CD4-positive, alpha-beta T cell treated with Interleukin-12 subunit alpha and Interleukin-12 subunit beta, for 1 hour (primary cell): ENCODE results near the gene NTSR1.

ENCODE experiments used
- DNase-seq: peaks from one replicate; pipeline ENCODE4 v3.0.0-alpha.2; 2020

The NTSR1 gene

DNA sequence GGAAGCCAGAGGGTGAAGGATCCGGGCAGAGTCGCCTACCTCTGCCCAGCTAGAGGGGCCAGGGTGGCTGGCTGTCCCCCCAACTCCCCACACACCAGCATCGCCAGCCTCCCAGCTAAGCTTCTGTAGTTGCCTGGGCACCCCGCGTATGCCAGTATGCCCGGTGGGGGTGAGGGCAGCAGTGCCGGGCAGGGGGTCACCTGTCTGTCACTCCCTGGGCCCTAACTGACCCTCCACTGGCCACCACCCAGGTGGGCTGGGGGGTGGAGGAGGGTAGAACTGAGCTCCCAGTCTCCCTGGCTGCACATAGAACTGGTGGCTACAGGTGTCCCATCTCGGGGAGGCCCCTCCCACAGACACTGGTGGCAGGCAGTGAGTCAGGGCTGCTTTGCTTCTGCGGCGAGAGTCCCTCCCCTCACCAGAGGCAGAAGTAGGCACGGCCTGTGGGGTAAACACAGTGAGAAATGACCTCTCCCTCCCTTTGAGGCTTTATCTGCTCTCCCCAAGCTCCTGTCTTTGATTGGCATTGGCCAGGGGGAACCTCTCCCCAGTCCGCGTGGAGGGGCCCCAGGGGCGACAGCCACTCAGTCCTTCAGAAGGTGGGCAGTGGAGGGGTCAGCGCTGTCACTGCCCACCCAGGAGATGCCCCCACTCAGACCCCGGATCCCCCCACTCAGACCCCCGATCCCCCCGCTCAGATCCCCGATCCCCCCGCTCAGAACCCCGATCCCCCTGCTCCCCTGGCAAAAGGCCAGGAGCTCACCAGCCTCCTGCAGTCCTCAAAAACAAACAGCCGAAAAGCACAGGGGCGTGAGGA, 2.5 kb downstream of the NTSR1 start:
- DNase-seq: no peak

DNA sequence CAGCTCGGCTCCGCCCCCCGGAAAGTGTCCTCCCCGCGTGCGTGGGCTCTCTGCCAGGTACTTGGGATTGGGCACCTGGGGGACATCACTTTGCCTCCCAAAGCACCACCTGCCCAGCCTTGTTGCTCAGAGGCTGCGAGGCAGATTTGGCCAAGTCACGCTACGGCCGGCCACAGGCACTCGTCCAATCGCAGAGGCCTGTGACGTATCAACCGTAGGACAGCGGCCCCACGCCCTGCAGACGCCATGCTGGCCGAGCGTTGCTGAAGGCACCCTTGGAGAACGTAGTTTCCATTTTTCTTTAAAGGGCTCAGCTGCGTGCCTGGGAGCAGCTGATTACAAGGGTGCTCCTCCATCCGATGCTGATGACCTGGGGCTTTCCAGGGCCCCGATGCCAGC, 3.1 kb downstream of the NTSR1 start:
- no peak for DNase-seq

DNA sequence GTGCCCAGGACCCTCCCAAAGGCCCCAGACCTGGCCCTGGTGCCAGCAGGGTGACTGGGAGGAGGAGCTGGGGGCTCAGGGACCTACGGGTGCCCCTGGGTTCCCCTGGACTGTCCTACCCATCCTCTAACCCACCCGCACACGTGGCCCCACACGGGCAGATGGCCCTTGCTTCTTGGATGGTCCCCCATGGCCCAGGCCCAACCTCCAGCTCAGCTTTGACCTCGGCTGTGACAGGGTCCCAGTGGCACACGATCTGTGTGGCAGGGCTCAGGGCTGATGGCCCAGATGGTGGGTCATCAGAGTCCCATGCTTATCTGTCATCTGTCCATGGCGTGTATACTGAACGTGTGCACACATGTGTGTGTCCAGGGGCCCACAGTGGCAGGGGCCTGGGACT, 4.0 kb downstream of the NTSR1 start:
- no peak for DNase-seq

DNA sequence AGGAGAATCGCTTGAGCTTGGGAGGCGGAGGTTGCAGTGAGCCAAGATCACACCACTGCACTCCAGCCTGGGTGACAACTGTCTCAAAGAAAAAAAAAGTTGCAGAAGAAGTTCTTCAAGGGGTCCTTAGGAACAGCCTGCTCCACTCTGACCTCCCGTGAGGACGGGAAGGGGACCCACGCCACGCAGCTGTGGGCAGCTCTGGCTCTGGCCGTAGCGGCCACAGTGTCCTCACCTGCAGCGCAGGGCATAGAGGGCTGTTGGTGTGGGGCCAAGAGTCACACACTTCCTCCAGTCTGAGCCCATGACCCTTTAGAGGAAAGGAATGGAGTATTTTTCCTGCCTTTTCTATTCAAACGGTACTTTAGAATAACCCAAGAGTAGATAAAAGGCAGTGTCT, 5.4 kb downstream of the NTSR1 start:
- no peak for DNase-seq

DNA sequence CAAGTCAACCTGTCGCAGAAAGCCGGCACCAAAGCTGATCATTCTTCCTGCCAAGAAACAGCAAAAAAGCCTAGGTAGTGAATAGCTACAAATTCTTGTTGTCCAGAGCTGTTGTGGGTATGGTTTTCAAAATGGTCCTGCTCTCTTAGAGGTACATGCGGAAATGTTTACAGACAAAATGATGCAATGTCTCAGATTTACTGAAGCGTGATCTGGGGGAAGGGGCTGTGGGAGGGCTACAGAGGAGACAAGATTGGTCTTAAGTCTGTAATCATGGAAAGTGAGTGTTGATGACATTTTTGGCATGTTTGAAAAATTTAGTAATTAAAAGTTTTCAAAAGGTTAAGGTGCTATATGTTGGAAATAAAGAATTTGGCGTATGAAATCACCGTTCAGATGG, 6.2 kb downstream of the NTSR1 start:
- no peak for DNase-seq

DNA sequence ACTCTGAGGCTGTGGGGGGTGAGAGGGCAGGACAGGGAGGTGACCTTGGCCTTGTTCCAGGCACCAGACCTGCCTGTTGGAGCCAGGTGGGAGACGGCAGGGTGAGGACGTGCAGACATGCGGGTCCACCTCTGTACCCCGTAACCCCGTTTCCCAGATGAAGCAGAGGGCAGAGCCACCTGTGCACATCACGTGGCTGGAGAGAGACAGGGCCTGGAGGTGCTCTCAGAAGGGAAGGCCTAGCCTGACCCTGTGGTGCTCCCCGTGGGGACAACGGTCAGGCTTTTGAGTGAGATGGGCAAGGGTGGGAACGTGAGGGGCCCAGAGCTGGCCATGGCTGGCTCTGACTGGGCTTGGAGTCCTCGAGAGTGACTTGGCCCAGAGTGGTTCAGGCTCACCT, 6.6 kb downstream of the NTSR1 start:
- DNase-seq: no peak

DNA sequence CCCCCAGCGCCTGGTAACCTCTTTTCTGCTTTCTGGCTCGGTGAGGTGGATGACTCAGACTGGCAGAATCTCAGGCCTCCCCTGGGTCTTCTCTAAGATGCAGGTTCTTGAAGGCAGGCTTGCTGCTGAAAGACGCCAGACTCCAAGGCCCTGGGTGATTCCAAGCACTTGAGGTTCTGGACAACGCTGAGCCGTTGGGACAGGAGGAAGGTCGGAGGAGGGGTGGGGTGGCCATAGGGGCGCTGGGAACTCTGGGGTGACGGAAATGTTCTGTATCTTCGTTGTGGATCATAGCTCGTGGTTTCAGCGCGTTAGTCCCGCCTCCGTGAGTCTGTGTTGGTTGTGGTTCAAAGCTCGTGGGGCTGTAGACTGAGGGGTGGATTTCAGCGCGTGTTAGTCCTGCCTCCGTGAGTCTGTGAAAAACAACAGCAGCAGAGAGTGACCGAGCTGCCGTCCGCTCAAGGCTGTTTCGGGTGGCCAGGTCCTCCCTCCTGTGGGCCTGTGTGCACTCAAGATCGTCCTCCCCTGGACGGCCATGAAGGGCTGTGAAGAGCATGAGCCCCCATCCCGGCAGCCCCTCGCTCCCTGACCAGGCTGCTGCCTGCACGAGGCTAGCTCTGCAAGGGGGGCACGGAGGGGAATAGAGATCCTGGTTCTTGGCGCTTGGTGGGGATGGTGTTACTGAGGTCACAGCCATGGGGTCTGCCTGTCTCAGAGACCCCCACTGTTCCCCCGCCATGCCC, 7.7 kb downstream of the NTSR1 start:
- DNase-seq: peak; percentile 37

DNA sequence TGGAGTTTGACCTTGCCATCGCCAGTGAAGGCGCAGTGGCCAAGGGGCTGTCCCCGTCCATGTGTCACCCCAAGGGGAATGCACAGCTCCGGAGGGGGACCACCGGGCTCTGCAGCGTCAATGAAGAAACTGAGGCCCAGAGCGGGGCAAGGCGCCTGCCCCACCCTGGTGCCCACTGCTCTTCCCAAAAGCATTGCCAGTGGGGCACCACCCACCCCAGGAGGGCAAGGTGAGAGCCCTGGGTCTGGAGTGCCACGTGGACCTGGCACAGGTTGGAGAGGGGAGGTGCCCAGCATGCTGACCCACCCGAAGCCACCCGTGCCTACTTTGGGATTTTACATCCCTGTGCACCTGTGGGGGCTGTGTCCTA, 8.3 kb downstream of the NTSR1 start:
- DNase-seq: no peak

DNA sequence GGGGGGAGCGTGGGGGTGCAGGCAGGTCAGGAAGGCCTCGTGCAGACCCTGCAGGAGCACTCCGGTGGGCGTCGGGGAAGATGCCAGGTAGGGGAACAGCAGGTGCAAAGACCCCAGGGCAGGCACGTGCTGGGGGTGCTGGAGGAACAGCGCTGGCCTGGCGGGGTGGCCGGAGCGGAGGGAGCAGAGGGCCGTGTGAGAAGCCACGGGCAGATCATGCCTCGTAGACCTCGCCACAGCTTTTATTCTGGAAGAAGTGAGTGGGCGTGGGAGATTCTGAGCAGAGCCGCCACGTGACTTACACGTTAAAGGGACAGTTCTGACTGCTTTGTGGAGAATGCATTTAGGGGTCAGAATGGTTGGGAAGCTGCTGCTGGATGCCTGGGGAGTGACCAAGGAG, 9.3 kb downstream of the NTSR1 start:
- DNase-seq: no peak

DNA sequence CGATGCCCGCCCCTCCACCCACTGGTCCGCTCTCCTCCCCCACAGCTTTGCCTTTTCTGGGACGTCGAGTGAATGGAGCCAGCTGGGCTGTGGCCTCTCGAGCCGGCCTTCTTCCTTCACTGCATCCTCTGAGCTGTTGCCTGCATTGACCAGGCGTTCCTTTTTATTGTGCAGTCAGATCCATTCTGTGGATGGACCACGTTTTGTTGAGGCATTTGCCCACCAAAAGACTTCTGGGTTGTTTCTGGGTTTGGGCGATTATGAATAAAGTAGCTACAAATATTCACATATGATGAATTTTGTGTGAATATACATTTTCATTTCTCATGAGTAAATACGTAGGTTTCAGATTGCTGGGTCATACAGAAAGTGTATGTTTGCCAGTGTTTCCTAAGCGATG, 9.9 kb downstream of the NTSR1 start:
- no peak for DNase-seq

DNA sequence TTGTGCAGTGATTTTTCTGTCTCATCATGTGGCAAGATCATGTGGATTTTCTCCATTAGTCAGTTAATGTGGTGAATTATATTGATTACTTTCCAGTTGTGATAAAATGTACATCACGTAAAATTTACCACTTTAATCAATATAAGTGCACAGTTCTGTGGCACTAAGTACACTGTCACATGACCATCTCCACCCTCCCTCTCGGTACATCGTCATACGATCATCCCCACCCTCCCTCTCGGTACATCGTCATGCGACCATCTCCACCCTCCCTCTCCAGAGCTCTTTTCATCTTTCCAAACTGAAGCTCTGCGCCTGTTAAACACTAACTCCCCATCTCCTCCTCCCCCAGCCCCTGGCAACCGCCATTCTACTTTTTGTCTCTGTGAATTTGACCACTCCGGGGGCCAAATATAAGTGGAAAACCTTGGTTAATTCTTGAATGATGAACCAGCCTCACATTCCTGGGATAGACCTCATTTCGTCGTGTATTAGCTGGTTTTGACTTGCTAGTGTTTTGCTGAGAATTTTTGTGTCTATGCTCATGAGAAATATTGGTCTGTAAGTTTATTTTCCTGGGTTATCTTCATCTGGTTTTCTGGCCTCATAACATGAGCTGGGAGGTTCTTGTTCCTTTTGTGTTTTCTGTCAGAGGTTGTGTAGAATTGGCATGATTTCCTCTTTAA, 10.8 kb downstream of the NTSR1 start:
- DNase-seq: no peak

DNA sequence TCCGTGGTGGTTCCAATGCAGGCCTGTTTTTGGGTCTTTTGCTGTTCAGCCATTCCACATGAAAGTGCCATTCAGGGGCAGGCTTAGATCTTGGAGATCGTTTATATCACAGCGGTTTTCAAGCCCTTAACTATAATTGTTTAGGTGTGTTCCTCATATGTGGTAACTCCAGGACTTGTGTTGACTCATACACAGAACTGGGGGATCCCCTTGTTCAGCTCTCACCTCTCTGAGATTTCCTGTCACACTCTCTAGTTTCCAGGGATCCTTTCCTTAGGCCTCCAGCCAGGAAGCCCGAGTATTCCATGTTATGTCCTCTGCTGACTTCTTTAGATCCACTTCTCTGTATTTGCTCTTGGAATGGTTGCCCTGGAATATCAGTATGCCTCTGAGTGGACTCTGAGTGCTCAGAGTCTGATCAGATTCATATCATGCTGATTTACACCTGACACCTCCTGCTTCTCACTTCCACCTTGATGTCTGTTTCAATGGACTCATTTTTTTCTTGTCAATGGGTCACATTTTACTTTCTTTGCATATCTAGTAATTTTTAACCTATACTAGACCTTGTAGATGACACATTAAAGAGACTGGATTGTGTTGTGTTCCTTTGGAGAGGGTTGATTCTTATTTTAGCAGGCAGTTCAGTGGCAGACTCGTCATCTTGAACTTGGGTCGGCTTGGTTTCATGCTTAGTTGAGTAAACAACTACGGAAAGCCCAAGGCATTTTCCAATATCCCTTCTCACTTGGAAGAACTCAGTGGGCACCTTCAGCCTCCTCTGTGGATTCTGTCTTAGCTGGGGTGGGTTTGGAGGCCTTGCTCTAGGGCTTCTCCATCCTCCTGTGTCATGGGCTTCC, 13.1 kb downstream of the NTSR1 start:
- DNase-seq: no peak

DNA sequence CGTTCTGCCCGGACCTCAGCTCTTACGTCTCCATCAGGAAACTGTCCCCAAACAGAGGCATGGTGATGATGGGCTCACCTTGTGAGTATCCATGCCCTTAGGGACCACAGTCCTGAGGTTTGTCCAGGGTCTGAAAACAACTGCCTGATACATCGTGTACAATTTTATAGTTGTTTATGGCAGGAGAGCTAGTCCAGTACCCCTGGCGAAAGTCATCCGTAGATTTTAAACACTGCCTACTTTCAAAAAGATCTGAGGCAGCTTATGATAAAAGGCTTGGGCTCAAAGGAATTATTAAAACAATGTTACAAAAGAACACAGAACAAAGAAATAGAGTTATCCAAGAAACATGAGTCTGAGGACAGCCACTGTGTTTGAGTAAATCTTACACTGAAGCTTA, 14.0 kb downstream of the NTSR1 start:
- no peak for DNase-seq

DNA sequence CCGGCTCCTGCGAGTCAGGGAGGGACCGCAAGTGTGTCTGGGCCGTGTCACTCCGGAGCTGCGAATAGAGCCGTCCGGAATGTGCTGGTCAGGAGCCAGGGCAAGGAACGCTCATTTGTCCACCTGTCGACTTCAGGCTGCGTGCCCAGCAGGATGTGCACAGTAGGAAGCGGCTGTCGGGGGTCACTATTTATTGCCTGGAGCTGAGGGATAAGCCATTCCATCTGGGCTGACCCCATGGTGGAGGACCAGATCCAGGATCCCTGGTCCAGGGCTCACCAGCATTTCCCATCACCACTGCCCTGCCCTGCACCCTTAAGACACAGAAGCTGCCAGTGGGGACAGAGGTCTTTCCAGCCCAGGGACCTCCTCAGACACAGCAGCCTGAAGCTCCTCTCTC, 14.7 kb downstream of the NTSR1 start:
- DNase-seq: no peak

DNA sequence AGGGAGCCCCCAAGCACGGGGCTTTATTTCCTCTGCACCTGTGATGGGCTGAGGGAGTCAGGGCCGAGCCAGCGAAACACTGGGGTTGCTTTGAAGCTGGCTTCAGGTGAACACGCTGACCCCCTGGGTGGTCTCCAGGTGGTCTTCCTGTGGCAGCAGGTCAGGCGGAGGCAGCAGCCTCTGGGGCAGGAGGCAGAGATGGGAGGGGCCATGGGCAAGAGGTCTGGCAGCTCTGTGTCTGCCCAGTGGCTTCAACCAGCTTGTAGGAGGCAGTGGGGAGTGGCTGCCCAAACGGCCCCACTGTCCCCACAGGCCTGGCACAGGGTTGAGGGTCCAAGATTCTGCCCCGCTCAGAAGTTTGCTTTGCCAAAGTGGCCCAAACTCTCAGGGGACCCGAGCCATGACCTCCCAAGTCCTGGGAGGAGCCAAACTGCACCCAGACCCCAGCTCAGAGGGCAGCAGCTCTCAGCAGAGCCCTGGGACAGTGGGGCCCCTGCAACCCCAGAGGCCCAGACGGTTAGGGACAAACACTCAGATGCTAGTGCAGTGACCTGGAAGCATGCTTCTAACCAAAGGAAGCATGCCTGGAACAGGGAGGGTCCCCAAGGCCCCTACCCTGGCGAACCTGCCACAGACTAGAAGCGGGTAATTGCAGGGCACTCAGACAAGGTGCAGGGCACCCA, 15.3 kb downstream of the NTSR1 start:
- DNase-seq: no peak

DNA sequence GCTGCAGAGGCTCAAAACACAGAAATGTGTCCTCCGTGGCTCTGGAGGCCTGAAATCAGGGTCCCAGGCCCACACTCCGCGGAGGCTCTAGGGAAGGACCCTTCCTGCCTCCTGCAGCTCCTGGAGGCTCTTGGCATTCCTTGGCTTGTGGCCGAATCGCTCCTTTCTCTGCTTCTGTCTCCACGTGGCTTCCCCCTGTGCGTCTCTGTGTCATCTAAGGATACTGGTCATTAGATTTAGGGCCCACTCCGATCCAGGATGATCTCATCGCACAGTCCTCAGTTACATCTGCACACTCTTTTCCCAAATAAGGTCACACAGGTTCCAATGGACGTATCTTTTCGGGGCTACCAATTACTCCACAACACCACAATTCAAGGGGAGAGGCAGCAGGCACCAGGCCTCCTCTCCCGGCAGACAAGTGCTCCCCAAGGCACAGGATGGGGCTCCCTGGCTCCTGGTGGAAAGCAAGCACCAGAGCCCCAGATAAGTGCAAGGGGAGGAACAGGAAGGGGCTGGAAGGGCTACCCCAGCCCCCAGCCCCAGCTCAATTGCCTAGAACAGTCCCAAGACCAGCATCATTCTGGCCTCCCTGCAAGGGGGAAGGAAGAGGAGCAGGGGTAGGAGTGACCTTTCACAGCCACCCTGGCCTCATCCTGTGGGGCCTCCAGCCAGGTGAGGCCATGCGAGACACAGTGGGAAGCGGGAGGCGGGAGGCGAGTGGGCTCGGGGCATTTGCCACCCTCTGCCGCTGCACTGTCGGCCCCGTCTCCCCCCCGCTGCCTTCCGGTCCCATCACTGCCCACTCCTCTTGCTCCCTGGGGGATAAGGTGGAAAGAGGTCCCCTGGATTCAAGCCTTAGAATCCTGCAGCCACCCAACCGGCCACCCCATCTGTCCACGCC, 16.3 kb downstream of the NTSR1 start:
- no peak for DNase-seq

DNA sequence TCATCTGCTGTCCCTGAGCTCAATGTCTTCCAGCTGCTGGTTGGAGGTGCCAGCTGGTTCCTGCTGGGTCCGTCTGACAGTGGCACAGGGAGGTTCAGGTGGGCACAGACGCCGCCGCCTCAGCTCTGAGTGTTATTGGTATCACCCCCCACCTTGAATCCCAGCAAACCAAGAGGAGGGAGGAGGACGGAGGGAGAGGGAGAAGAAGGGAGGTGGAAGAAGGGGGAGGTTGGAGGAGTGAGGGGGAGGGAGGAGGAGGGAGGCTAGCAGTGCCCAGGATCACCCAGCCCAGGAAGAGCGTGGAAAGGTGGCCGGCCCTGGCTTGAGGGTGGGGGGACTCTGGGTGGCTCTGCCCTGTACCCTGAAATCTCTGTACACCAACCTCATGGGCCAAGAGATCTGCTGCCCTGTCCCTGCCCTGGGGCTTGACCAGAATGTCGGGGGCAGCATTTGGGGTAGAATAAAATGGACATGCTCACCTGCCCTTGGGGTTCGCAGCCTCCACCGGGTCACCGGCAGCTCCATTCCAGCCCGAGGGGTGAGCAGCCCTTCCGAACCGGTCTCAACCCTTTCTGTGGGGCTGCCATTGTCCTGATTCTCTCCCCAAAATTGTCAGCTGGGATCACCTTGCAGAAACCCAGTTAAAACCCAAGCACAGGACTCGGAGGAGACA, 17.1 kb downstream of the NTSR1 start:
- no peak for DNase-seq

DNA sequence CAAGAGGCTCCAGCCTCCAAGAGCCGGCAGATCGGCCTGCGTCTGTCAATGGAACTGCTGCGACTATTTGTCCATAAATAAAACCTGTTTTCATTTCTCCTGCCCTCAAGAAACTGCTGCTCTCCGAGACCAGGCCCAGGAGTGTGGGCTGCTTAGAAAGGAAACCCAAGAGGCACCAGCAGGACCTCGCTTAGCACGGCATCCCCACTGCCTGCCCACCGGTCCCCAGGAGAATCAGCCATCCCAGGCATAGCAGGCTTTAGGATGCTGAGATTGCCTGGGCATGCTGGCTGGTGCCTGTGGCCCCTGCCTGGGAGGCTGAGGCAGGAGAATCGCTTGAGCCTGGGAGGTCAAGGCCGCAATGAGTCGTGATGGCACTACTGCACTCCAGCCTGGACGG, 17.6 kb downstream of the NTSR1 start:
- no peak for DNase-seq

DNA sequence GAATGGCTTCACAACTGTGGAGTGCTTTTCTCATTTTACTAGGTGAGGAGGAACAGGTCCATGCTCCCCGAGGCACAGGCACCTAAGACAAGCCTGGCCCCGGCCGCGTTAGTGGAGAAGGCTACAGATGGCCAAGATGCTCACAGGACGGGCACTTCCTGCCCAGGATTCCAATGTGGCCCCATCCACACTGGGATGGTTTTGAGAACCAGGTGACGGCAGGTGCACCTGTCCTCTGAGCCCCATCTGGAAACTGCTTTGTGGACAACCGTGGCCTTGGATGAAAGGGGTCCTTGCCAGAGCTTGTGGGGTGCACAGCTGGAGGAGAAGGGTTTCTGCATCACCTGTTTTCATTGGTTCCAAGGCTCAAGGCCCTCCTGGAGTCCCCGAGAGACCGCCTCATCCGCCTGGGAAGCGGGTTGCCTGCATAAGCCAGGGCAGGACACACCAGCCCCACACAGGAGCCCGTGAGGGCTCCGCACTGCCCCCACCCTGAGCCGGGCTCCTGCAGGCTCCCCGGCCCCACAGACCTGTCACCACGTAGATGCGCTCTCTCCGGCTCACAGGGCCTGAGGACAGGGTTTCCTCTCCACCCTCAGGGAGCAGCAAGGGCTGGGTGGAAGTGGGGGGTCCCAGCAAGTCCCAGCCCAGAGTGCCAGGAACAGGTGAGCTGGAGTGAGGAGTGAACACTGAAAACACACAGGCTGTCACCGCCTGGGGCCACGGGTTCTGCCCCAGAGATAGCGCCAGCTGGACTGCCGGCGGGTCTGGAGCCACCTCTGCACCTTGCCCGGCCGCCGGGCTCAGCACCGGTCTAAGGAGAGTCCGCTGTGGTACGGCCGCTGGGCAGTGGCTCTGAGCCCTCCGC, 18.3 kb downstream of the NTSR1 start:
- no peak for DNase-seq

DNA sequence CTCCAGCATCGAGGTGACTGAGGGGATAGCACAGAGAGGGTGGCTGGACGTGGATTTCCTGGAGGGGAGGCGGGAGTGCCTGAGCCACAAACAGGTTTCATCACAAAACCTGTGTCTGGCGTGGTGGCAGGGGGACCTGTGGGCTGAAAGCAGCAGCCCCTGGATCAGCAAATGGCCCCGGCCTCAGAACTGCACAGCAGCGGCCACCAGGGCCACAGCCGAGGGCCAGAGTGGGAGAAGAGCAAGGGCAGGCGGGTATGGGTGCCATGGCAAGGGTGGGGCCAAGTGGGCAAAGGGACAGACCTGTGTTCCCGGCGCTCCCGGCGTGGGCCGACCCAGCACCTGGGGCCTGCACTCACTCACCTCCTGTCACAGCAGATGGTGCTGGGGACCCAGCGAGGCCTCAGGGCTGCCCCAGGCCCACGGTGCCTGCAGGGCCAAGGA, 19.0 kb downstream of the NTSR1 start:
- DNase-seq: no peak
